GM20431 (cell line): ENCODE data around the gene TFR2.

Experiments
- in situ Hi-C: fragments of 300-500 bp; cut with MseI, MboI; formaldehyde crosslinking; loops from one replicate; pipeline ENCODE4 v1.15.0; 2020; ENCODE audit warnings: low sequenced_read_pairs; ENCODE audit not compliant: unreplicated experiment

TFR2 gene

GRCh38 chr7:100621554-100621953 is 19.8 kb downstream of the TFR2 start:
- in situ Hi-C loops = no loop called here

GRCh38 chr7:100620804-100621203 is 20.5 kb downstream of the TFR2 start:
- in situ Hi-C loops = no loop called here

- in situ Hi-C loops = no loop called here
These were observed 21.1 kb downstream of the TFR2 start for GRCh38 chr7:100620239-100620638.

- in situ Hi-C loops = no loop called here
These were observed 27.0 kb downstream of the TFR2 start for GRCh38 chr7:100614308-100614861.

GRCh38 chr7:100613412-100614175 is 27.8 kb downstream of the TFR2 start:
- in situ Hi-C loops = no loop called here

- in situ Hi-C loops = no loop called here
These were observed 28.5 kb downstream of the TFR2 start for GRCh38 chr7:100612730-100613390.

- in situ Hi-C loops = no loop called here
These were observed 29.2 kb downstream of the TFR2 start, which contains the start of gene MOSPD3 for GRCh38 chr7:100611983-100612729. Gene MOSPD3, plus strand, starts transcription at chr7:100612540. Its CDS starts 252 bp downstream, at chr7:100612792.

- in situ Hi-C loops = no loop called here
These were observed 31.4 kb downstream of the TFR2 start for GRCh38 chr7:100609958-100610357.

- in situ Hi-C loops = no loop called here
These were observed 34.2 kb downstream of the TFR2 start for GRCh38 chr7:100607111-100607510.

- in situ Hi-C loops = no loop called here
These were observed 35.0 kb downstream of the TFR2 start for GRCh38 chr7:100606313-100606712.

- in situ Hi-C loops = no loop called here
These were observed 36.1 kb downstream of the TFR2 start for GRCh38 chr7:100604976-100605911.

GRCh38 chr7:100604028-100604975 is 37.0 kb downstream of the TFR2 start:
- in situ Hi-C loops = no loop called here

- in situ Hi-C loops = no loop called here
These were observed 37.7 kb downstream of the TFR2 start for GRCh38 chr7:100603726-100604027.

- in situ Hi-C loops = no loop called here
These were observed 38.2 kb downstream of the TFR2 start for GRCh38 chr7:100602889-100603725.

GRCh38 chr7:100600730-100601038 is 40.7 kb downstream of the TFR2 start:
- in situ Hi-C loops = no loop called here

- in situ Hi-C loops = no loop called here
These were observed 41.2 kb downstream of the TFR2 start for GRCh38 chr7:100599911-100600729.

- in situ Hi-C loops = no loop called here
These were observed 42.9 kb downstream of the TFR2 start for GRCh38 chr7:100598425-100598824.
